HG02970 (cell line): ENCODE results near the gene WNT7B.

Experiments used
- ATAC-seq: cut with Tn5 transposase; IDR thresholded peaks from one replicate; pipeline ENCODE4 v1.9.1; 2021; ENCODE audit warnings: mild to moderate bottlenecking, moderate library complexity, moderate number of reproducible peaks; ENCODE audit not compliant: unreplicated experiment, low FRiP score

The WNT7B gene

DNA sequence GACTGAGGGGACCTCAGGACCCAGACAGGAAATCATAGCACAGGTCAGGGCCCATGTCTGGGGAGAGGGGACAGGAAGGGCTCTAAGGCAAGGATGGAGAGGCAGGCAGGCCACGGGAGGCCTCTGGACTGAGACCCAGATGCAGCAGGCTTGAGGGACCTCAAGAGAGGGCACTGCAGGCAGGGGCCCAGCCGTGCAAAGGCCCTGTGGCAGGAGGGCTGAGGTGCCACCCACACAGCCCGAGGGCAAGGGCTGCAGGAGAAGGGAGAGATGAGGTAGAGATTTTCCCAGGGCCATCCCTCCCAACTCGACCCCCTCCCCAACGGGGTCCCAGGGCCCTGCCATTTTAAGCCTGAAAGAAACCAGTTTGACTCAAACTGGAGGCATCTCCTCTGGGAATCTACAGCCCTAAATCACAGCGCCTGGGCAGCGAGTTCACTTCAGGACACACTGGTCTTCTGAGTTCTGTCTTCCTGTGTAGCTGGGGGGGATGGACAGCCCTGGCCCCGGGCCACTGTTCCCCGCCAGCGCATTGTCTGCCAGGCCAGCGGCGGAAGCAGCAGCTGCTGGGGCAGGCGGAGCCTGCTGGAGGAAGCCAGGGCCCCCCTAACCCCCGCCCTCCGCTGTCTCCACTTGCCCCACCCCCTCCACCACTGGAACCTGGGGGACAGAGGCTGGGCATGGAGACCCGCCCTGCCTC lies 20.3 kb upstream of the WNT7B start:
- no peak for ATAC-seq

DNA sequence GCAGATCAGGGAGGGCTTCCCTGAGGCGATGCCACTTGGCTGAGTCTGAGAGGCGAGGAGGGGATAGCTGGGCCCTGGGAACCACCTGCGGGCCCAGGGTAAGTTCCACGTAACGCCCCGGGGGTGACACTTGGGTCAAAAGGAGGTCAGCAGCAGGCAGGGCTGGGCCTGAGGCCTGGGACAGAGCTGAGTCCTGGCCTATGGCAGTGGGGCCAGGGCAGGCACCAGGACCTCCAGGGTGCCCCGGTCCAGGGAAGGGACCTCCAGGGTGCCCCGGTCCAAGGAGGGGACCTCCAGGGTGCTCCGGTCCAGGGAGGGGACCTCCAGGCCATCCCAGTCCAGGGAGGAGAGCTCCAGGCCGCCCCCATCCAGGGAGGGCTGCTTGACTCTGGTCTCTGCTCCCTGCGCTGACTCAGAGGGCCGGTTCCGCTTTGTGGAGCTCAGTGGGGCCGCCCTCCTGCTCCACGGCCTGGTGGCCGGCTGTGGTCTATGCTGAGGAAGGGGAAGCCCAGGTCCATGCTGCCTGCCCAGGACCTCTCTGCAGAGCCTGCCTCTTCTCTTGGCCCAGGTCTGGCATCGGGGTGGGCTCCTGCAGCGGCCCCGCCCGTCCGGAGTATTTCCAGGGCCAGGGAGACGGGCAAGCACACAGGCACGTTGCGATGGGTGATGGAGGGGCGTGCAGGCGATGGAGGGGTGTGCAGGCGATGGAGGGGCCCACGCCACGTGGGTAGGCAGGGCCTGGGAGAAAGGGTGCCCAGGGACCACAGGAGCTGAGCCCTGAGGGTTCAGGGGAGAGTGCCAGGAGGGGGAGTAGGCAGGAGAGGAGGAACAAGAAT lies 19.5 kb upstream of the WNT7B start:
- ATAC-seq: no peak

DNA sequence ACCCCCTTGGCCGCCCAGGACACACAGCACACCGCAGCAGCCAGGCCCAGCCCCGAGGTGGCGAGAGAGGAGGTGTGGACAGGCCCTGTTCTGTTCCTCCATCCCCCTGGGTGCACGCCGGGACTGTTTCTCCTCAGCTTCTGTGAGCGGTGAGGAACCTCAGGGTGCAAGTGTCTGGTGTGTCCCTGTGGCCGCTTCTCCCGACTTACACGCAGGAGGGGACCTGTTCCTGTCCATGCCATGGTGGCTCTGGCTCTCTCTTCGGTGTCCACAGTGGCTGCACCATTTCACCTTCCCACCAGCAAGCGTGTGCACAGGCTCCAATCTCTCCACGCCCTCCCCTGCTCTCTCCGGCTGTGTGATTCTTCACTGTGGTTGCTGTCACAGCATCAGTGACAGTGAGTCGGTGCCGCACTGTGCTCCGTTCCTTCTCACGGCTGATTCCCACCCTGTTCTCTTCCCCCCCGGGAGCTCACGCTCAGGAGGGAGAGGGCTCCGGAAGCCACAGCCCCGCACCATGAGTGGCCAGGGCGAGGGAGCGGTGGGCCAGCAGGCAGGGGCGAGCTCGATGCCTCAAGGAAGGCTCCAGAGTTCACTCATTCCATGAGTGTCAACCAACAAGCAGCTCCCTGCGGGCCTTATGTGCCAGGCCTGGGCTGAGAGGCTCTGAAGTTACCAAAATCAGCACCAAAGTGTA lies 18.6 kb upstream of the WNT7B start:
- no peak for ATAC-seq

DNA sequence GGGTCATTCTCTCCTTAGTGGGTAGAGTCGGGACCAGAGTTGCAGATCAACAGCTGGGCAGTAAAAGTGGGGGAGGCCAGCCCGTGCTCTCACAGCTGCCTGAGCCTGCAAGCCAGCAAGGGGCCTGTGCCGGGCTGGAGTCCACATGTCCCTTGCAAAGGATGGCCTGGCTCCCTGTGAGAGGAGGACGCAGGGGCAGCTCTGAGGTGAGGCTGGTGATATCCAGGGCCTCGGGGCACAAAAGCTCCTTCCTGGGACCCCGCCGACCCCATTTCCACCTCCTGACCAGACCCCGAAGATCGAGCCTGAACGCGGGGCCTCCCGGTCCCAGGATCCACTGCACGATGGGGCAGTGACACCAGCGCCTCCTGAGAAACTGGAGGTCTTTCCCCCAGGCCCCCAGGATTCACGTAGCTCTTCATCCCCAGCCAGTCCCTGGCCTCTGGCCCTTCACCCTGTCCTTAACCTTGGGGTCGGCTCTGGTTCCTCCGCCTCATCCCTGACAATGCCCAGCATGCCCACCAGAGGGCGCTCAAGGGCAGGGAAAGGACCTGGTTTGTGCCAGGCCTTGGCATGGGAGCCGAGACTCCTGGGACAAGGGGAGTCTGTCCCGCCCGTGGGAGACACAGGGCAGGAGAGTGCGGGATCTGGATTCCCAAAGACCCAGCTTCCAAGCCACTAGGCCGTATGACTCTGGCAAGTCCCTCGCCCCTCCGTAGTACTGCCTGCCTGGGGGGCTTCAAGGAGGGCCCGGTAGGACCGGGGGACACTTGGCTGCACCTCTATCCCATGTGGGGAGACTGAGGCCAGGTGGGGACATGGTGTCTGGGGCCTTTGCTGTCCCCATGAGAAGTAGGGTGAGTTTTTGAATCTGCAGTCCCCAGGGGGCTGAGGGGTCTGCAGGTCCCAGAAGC lies 17.8 kb upstream of the WNT7B start:
- ATAC-seq: no peak

DNA sequence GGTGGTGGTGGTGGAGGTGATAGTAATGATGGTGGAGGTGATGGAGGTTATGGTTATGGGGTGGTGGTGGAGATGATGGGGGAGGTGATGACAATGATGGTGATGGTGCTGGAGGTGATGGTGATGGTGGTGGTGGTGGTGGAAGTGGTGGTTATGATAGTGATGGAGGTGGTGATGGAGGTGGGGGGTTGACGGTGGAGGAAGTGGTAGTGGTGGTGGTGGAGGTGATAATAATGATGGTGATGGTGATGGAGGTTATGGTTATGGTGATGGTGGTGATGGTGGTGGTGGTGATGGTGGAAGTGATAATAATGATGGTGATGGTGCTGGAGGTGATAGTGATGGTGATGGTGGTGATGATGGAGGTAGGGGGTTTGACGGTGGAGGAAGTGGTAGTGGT lies 16.9 kb upstream of the WNT7B start:
- ATAC-seq: no peak

DNA sequence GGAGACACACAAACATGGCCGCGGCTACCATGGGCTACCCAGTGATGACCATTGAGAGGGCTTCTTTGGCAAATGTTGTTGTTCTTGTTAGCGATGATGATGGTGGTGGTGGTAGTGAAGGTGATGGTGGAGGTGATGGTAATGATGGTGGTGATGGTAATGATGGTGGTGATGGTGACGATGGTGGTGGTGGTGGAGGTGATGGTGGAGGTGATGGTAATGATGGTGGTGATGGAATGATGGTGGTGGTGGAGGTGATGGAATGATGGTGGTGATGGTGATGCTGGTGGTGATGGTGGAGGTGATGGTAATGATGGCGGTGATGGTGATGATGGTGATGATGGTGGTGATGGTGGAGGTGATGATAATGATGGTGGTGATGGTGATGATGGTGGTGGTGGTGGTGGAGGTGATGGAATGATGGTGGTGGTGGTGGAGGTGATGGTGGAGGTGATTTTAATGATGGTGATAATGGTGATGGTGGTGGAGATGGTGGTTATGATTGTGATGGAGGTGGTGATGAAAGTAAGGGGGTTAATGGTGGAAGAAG lies 16.3 kb upstream of the WNT7B start:
- ATAC-seq: no peak

DNA sequence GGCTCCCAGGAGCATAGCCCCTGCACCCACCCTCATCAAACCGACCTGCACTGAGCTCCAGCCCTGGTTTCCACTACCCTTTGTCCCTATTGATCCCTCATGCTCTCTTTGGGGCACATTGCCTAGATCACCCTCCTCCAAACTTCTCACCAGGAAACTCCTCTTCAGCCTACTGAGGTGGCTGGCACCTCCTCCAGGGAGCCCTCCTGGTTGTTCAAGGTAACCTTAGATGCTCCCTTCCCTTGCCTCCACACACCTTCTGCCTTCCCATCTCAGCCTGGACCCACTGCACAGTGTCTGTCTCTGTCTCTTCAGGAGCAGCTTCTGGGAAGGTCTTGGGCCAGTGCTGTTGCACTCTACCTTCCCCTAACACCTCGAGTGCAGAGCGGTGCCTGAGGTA lies 15.8 kb upstream of the WNT7B start:
- no peak for ATAC-seq

DNA sequence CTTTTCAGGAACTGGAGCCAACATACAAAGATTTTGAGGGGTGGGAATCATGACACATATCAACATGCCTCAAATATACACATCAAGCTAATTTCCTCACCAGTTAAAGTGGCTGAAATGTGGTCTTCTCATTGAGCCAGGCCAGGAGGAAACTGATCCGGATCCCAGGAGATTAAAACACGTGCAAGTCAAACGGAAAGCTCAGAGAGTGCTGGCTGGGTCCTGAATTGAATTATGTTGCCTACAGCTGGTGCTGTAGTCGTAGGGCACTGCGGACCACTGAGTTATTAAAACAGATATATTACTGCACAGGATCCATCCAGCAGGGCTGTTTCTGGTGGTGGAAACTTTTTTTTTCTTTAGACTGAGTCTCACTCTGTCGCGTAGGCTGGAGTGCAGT lies 14.1 kb upstream of the WNT7B start:
- no peak for ATAC-seq

DNA sequence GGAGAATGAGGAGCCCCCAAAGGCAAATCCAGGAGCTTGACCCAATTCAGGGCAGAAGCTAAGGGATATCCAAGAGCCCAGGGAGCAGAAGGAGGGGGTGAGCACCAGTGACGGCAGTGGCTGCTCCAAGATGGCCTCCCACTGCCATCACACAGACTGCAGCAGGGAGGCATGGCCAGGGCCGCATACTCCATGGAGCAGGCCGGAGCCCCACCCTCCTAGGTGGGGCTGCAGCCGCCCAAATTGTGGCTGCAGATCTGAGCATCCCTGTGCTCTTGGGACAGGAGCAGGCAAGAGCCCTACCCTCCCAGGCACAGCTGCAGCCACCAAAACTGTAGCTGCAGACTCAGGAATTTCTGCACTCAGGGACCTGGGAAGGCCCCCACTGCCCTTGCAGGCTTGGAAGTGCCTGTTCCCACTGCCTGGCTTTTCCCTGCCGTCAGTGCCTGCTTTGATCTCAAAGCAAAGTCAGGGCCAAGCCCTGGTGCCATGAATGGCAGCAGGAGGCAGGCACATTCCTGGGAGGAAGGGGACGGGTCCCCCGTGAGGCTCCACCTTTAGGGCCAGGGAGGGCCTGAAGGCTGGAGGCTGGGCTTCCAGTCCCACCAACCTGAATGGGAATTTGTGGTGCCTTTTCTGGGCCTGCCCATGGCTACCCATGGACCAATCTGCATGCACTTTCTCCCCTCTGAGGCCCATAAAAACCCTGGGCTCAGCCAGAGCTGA lies 10.3 kb upstream of the WNT7B start:
- no peak for ATAC-seq

DNA sequence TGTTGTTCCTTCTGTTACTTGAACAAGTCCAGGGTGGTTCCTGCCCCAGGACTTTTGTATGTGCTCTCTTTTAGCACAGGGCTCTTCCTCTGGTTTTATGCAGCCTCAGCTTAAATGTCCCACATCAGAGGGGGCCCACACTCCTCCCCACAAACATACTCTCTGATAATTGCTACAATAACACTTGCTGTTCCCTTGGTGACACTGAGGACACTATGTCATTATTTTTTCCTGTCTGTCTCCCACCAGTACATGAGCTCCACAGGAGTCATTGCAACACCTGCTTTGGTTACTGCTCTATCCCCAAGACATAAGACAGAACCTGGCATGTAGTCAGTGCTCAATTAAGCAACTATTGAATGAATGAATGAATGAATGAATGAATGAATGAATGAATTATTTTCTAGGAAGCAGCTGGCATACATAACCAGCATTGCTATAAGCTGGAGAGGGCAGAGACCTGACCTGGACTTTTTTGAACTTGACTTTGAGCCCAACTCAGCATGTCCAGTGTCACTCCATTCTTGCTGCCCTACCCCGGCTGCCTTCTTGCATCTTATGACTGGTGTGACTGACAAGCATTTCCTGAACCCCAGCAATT lies 7.5 kb upstream of the WNT7B start:
- no peak for ATAC-seq

DNA sequence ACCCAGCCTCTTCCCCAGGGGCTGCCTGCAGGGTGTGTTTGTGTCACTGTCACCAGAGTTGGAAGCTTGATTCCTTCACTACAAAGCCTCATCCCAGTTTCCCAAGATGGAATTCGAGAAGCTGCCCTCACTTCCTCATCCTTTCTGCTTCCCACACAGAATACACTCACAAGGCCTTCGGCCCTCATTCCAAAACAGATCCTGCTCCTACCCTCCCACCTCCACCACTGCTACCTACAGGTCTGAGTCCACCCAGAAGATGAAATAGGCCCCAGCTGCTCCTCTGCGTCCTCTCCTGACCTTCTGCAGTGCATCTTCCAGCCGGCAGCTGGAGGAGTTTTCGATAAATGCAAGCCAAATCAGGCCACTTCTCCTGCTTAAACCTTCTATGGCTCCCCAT lies 6.8 kb upstream of the WNT7B start:
- no peak for ATAC-seq

DNA sequence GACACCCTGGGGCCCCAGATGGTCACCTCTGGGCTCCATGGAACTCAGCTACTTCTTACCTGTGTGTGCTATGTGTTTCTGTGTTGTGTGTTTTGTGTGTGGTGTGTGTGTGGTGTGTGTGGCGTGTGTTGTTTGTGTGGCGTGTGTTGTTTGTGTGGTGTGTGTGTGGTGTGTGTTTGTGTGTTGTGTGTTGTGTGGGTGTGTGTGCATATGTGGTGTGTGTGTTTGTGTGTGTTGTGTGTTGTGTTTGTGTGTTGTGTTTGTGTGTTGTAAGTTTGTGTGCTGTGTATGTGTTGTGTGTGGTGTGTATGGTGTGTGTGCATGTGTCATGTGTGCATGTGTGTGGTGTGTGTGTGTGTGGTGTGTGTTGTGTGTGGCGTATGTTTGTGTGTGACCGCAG lies 3.8 kb upstream of the WNT7B start:
- ATAC-seq: no peak

DNA sequence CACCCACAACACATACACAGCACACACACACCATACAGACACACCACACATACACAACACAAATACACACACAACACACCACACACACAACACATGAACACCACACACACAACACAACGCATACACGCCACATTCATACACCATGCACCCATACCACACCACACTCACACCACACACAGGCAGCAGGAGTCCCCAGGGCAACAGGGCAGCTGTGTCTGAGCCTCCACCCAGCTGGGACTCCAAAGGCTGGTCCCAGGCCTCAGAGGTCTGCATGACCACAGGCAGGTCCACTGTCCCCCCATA lies 3.3 kb upstream of the WNT7B start:
- no peak for ATAC-seq

DNA sequence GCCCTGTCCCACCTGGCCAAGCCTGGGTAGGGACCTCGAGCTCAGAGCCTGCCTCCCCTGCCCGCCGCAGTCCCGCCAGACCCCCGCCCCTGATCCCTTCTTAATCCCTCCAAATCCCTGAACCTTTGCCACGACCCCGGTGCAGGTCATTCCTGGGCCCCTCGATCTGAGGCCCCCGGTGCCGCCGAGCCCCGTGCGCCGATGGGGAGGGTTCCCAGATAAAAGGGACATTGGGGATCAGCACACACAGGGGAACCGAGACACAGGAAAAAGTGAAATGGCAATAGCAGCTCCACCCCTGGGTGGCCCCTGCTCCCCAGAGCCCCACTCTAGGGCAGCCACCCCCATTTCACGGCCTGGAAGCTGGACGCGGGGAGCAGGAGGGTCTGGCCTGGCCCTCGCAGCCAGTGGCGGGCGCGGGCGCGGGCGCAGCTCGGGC lies 1.3 kb upstream of the WNT7B start:
- no peak for ATAC-seq

DNA sequence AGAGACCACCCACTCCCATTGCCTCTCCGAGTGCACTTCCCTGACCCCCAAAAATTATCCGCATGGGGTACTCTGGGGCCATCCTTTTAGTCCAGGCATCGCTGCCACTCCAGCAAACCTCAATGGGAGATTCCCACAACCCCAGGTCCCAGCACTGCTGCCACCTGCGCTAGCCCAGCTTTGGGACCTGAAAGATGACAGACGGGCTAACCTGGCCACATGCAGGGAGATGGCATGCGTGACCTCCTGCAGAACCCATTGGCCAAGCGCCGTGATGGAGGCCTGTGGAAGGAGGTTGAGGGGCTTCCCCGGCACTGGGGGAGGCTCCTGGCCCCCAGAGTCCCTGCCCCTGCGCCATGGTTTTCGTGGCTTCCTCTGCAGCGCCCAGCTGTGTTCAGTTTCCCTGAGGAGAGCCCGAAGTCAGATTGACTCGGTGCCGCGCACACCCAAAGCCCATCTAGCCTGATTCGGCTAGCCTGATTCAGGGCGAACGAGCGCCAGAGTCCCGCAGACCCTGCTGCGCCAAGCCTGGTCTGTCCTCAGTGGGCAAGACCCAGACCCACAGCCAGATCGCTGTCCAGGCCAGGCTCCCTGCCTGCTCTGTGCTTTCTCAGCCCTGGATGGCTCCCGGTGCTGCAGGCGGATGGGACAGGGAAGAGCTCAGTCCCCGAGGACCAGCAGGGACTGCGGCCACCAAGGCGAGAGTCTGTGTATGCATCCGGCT lies 751 bp upstream of the WNT7B start:
- no peak for ATAC-seq

DNA sequence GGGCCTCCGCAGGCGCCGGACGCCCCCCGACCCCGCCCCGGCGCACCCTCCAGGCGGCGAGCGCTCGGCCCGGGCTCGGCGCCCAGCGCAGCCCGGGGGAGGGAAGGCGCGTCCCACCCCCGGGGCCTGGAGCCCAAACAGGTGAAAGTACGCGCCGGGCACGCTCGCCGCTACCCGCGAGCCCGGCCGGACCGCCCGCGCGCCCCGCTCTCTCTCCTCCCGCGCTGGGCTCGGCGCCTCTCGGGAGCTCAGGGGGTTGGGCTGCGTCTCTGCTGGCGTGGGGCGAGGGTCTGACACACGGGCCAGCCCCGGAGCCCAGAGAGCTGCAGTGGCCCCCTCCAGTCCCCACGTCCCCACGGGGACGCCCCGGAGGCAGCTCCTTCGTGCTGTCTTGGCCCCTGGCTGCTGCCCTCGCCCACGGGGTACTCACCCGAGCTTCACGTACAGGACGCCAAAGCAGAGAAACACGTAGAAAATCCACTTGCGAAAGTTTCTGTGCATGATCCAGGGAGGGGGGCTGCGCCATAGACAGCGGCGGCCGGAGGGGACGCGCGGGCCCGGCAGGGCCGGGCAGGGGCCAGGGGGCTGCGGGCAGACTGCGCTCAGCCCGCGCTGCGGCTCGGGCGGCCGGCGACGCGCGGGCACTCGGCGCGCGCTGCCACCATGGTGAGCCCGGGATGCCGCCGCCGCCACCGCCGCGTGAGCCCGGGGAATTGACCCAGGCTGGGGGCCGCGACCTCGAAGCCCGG lies 534 bp downstream of the WNT7B start:
- no peak for ATAC-seq

DNA sequence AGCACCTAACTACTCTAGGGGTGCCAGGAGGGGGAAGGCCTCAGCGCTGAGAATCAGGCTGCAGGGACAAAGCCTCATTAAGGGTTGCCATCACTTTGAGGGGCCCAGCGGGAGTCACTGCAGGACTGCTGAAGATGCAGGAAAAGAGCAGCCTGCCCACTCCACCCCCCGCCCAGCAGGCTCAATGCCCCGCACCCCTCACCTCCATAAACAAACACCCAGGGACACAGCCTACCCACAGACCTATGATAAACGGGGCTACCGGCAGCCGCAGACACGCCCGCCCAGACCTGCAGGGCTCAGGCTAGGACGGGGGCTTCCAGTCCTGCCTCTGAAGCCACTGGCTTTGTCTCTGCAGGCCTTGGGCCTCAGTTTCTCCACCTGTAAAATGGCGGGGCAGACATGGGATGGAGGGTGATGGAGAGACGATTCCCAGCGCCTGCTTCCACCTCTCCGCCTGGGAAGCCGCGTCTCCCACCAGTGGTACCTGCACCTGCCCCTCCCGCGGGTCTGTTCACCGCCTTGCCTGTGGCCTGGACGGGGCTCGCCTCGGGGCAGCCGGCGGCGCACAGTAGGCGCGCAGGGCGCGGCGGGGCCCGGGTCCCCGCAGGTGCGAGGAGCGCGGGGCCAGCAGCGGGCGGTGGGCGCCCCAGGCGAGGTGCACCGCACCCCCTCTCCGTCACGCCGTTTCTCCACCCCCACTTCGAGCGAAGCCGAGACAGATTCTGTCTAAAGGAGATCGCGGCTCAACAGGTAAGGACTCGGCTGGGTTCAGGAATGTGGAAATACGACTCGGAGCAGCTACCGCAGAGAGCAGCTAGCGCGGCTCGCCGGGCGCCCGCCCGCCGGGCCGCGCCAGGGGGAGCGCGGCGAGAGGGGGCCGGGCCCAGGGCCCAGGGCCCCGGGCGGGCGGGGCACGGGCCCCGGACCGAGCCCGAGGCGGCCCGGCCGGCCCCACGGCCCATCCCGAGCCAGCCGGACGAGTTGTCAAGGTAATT lies 1.5 kb downstream of the WNT7B start:
- no peak for ATAC-seq
